Stomach (tissue), 9 donors: ENCODE data around the gene MRPL9. TPM values are rescaled to one million over a fixed set of nuclear protein-coding genes. Genes with fewer than 3 reads are reported as not detected.

Experiments used
- DNase-seq, 2 donors: peaks; one replicate each; pipeline versions ENCODE4 v3.0.0 to v3.0.0-alpha.2; 2013 to 2019
- H3K27ac ChIP-seq, 5 donors: fragments of 200-600 bp in 4 of 5; sonication (generic) in 4 of 5; one replicate each; pipeline ENCODE4 v1.5.1; 2013 to 2019; ENCODE audit warnings: mild to moderate bottlenecking in 1 of 5, moderate library complexity in 1 of 5
- H3K27me3 ChIP-seq, 3 donors: fragments of 200-600 bp; sonication (generic); one replicate each; pipeline ENCODE4 v1.5.1; 2017 to 2019; ENCODE audit warnings: mixed run types in 1 of 3
- H3K36me3 ChIP-seq, 4 donors: fragments of 200-600 bp; sonication (generic); 1 replicate in 3 of 4; 2 replicates in 1 of 4; pipeline ENCODE4 v1.5.1; 2016 to 2019
- H3K4me1 ChIP-seq, 4 donors: fragments of 200-600 bp; sonication (generic); one replicate each; pipeline ENCODE4 v1.5.1; 2016 to 2019
- H3K4me3 ChIP-seq, 4 donors: fragments of 200-600 bp; sonication (generic) in 3 of 4; one replicate each; pipeline ENCODE4 v1.5.1; 2016 to 2019; ENCODE audit warnings: mild to moderate bottlenecking in 1 of 4
- H3K9me3 ChIP-seq, 4 donors: fragments of 200-600 bp; sonication (generic); one replicate each; pipeline ENCODE4 v1.5.1; 2016 to 2019
- EP300 ChIP-seq: sonication (generic); formaldehyde crosslinking; IDR thresholded peaks from one replicate; pipeline ENCODE4 v1.6.1; 2017; ENCODE audit warnings: antibody characterized with exemption
- POLR2A ChIP-seq, 4 donors: fragments of 450-650 bp; IDR thresholded peaks; one replicate each; pipeline ENCODE4 v1.6.1; 2016; ENCODE audit warnings: antibody characterized with exemption in 4 of 4, control low read depth in 2 of 4, mild to moderate bottlenecking in 1 of 4, moderate library complexity in 1 of 4
- POLR2AphosphoS5 ChIP-seq, 3 donors: sonication (generic); formaldehyde crosslinking; IDR thresholded peaks; one replicate each; pipeline ENCODE4 v1.6.1; 2016; ENCODE audit warnings: antibody characterized with exemption in 3 of 3
- WGBS, 5 donors: extraction: QIAGEN DNeasy Blood & Tissue Kit in 3 of 5; methylation state at CpG; one replicate each; pipeline versions ENCODE4 v1.1.5 to v1.1.7; 2013 to 2018; 5-methylcytosine and 5-hydroxymethylcytosine counted together
- intact Hi-C: fragments of 100-400 bp; cut with DNase I; formaldehyde crosslinking; loops from one replicate; pipeline ENCODE4 v1.15.1; 2023; ENCODE audit warnings: low total_unique reads
- polyA plus RNA-seq, 3 donors: library from polyadenylated mRNA; stranded (reverse); fragments of 200-250 nt; gene quantifications; one replicate each; pipeline ENCODE4 v1.2.3, GENCODE V29; 2013
- total RNA-seq, 5 donors: library from RNA; depleted of rRNA; stranded (reverse); fragments of >200 nt; gene quantifications; one replicate each; pipeline versions ENCODE4 v1.1.0 to v1.2.3, GENCODE V29; 2014 to 2016
- TF ChIP-seq, protein P1 (sequence below), 7 experiments: fragments of 450-650 bp in 4 of 7; fragments of 200-600 bp in 3 of 7; sonication (generic) in 3 of 7; IDR thresholded peaks; one replicate each; pipeline ENCODE4 v1.5.1; 2016 to 2019; ENCODE audit warnings: antibody characterized with exemption in 7 of 7, control low read depth in 2 of 7, mild to moderate bottlenecking in 1 of 7
- donor health status: healthy with polysubstance abuse.
- donor health status: Bipolar disorder and iron deficiency.
- donor health status: healthy.

MRPL9 gene
- total and polyA plus RNA-seq, 8 donors, result 19.8 to 246 (median 69.6) TPM

DNA sequence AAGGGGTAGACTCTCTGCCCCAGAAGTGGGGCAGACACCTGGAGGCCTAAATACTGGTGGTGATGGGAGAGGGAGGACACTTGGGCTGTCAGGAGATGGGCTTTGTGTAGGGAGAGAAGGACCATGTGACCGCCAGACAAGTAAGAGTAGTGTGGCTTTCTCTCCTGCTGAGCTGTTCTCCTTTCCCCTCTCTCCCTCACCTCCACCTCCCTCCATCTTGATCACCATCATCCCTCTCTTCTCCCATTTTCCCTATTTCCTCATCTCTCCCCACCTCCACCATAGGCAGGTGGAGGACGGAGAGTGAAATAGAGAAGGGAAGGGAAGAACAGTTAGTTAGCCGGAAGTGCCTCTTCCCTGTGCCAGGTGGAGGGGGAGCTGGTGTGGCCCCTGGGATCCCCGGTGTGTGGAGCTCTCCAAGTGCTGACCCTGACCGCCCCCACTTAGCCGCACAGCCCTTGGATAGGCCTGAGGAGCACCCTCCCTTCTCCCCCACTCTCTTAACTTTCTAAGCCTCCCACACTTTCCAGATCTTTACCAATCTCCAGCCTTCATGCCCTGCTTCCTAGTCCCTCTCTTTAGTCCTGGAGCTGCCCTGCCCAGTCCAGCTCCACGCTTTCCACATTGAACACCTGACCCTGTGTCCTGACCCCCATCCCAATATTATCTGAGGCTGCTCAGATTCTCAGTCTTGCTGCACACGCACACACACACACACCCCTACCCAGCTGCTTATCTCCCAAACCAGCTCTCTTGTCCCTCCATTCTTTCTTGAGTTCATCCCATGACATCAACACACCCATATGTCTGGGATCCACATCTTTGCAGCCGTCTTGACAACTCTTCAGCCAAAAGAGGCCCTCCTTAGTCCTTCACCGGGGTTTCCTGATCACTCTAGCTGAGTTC is 48.2 kb downstream of the MRPL9 start:
- Histone ChIP-seq H3K9me3 (no peaks in the 10 kb centered on the region), H3K27ac (no peak overlapping the region), H3K27me3 (peaks cover 0 to 57% (median 25%) of the 10 kb centered on the region in 3 donors), H3K4me3 (peak overlapping the region in 1 of 4 donors; percentile 27), H3K4me1 (peaks cover 12 to 24% (median 18%) of the 10 kb centered on the region in 4 donors), H3K36me3 (no peaks in the 10 kb centered on the region)
- DNase-seq, result no peak
- WGBS, 5 donors, result 56 to 79% (median 72%) methylated on average over 10 of the region's 10 CpGs
- intact Hi-C loops, result no loop called here
- no peak for TF ChIP-seq POLR2A (IDR thresholded peaks at IDR 0.05)
- TF ChIP-seq EP300, result no peak
- TF ChIP-seq, protein P1, sequence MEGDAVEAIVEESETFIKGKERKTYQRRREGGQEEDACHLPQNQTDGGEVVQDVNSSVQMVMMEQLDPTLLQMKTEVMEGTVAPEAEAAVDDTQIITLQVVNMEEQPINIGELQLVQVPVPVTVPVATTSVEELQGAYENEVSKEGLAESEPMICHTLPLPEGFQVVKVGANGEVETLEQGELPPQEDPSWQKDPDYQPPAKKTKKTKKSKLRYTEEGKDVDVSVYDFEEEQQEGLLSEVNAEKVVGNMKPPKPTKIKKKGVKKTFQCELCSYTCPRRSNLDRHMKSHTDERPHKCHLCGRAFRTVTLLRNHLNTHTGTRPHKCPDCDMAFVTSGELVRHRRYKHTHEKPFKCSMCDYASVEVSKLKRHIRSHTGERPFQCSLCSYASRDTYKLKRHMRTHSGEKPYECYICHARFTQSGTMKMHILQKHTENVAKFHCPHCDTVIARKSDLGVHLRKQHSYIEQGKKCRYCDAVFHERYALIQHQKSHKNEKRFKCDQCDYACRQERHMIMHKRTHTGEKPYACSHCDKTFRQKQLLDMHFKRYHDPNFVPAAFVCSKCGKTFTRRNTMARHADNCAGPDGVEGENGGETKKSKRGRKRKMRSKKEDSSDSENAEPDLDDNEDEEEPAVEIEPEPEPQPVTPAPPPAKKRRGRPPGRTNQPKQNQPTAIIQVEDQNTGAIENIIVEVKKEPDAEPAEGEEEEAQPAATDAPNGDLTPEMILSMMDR (IDR thresholded peaks at IDR 0.05), result no peak
- TF ChIP-seq POLR2AphosphoS5 (IDR thresholded peaks at IDR 0.05), result no peak

- Histone ChIP-seq H3K27ac (no peak overlapping the region), H3K27me3 (peaks cover 0 to 57% (median 25%) of the 10 kb centered on the region in 3 donors), H3K4me3 (no peak overlapping the region), H3K9me3 (no peaks in the 10 kb centered on the region), H3K4me1 (peaks cover 12 to 22% (median 17%) of the 10 kb centered on the region in 4 donors), H3K36me3 (no peaks in the 10 kb centered on the region)
- DNase-seq, result no peak
- no peak for TF ChIP-seq POLR2AphosphoS5 (IDR thresholded peaks at IDR 0.05)
- intact Hi-C loops, result no loop called here
- 67 to 96% (median 83%) methylated on average over 2 of the region's 2 CpGs for WGBS, 5 donors
Measured at GRCh38 chr1:151713874-151714273, 49.4 kb downstream of the MRPL9 start.

DNA sequence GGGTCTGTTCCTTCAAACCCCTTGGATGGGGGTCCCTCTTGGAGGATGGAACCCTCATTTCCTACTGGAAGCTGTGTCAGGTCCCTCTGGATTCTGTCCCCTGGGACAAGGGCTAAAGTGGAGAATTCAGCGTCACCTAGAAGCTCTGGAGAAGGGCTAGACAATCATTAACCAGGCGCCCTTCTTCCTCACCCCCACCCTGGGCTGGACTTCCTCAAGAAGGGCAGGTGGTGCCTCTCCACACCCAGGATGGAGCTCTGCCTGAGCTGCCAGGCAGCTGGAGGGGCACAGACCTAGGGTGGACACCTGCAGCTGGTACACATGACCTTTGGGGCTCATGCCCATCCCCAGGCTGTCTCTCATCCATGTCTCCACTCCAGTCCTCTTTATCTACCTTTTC is 50.3 kb downstream of the MRPL9 start:
- Histone ChIP-seq H3K36me3 (no peaks in the 10 kb centered on the region), H3K27ac (no peak overlapping the region), H3K27me3 (peaks cover 0 to 50% (median 25%) of the 10 kb centered on the region in 3 donors), H3K9me3 (no peaks in the 10 kb centered on the region), H3K4me1 (peaks cover 12 to 19% (median 16%) of the 10 kb centered on the region in 4 donors), H3K4me3 (no peak overlapping the region)
- peak; percentile 40 to 85 for DNase-seq
- TF ChIP-seq EP300 (no peak), POLR2A (IDR thresholded peaks at IDR 0.05) (no peak), POLR2AphosphoS5 (IDR thresholded peaks at IDR 0.05) (no peak)
- TF ChIP-seq, protein P1 (IDR thresholded peaks at IDR 0.05), result no peak
- intact Hi-C loops, result no loop called here
- WGBS, 5 donors, result 26 to 83% (median 39%) methylated on average over 1 to 2 of the region's 2 CpGs

DNA sequence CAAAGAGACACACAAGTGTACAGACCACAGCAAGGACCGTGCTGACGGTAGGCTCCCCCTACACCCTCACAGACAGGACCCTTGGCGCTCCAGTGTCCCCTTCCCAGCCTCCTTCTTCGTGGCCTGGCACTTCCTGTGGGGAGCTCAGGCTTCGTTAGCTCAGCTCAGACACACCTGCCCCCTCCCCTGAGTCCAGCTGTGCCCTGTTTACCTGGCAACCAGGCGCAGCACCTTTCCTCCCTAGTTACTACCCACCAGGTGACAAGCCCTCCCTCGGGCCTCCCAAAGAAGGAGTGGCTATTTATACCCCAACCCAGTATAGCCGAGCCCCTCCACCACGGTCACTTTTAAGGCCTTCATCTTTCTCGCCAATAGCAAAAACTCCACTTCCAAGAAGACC is 51.3 kb downstream of the MRPL9 start:
- peak in 1 of 2 donors; percentile 75 for DNase-seq

More for the DNA sequence above, 51.3 kb downstream of the MRPL9 start:
- peaks cover 5 to 10% (median 8%) of the 10 kb centered on the region in 4 donors for H3K4me1 ChIP-seq
- 62 to 68% (median 66%) methylated on average over 9 to 10 of the region's 10 CpGs for WGBS, 5 donors
- intact Hi-C loops, result no loop called here
- peaks cover 0 to 39% (median 14%) of the 10 kb centered on the region in 3 donors for H3K27me3 ChIP-seq
- no peaks in the 10 kb centered on the region for H3K9me3 ChIP-seq
- H3K4me3 ChIP-seq, result no peak overlapping the region
- no peak overlapping the region for H3K27ac ChIP-seq
- TF ChIP-seq POLR2AphosphoS5 (IDR thresholded peaks at IDR 0.05) (no peak), EP300 (no peak), POLR2A (IDR thresholded peaks at IDR 0.05) (no peak)
- TF ChIP-seq, protein P1 (IDR thresholded peaks at IDR 0.05), result no peak
- no peaks in the 10 kb centered on the region for H3K36me3 ChIP-seq
